HFF-Myc (cell line): ENCODE measurements around the gene CACTIN.

Experiments used
- DNase-seq: peaks from one replicate; pipeline ENCODE4 v3.0.0-alpha.2; 2011; ENCODE audit warnings: low read depth; ENCODE audit errors: extremely low read depth
- H3K4me3 ChIP-seq: replicated peaks from 2 replicates; pipeline ENCODE4 v1.5.1; 2011; ENCODE audit warnings: low read depth, mild to moderate bottlenecking, control low read depth, low read length
- CTCF ChIP-seq: IDR thresholded peaks from 2 replicates; pipeline ENCODE4 v1.5.1; 2012; ENCODE audit warnings: mild to moderate bottlenecking, low read depth, low read length, control low read depth; ENCODE audit errors: missing control alignments

CACTIN gene

GRCh38 chr19:3612330-3612729 lies 14.3 kb downstream of the CACTIN start:
- TF ChIP-seq CTCF, result no peak
- H3K4me3 ChIP-seq, result no peak overlapping the region
- no peak for DNase-seq

GRCh38 chr19:3611841-3612240 lies 14.7 kb downstream of the CACTIN start:
- no peak overlapping the region for H3K4me3 ChIP-seq
- DNase-seq, result no peak
- TF ChIP-seq CTCF, result no peak

DNA sequence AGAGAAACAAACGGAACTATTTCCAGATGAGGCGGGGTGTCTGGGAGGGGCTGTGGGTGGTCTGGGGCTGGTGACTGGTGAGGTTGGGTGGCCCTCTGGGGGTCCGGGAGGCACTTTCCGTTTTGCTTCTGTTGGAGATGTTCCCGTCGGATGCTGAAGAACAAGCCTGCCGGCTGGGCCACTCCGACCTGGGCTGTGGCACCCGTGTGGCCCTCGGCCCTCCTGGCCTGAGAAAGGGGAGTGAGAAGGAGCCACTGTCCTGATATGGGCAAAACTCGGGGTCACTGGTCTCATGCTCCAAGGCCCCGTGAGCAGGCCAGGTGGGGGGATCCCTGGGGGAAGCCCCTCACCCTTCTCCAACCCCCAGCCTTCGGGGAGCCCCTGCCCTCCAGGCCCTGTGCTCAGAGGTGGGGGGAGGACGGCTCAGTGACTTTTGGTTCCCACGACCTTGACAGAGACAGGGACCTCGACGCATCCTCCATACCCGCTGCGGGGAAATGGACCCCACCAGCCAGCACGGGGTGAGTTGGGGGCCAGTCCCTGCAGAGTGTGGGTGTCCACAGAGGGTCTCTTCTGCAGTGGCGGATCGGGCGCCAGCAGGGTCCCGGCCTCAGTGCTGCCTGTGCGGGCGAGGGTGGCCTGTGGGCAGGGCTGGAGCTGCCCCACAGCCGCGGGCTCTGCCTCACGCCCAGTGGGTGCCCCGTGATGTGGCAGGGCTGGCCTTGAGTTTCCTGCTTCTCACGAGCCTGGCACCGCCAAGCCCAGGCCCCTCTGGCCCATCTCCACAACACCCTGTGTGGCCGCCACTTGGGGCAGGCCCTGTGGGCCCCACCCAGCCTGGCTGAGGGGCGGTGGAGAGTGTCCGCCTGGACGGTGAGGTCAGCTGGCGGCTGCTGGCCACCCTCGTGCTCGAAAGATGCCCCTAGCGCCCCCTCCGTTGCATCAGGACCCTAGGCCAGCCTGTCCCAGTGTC lies 15.6 kb downstream of the CACTIN start:
- DNase-seq, result no peak
- no peak overlapping the region for H3K4me3 ChIP-seq
- no peak for TF ChIP-seq CTCF

GRCh38 chr19:3609779-3610719 lies 16.5 kb downstream of the CACTIN start:
- no peak for TF ChIP-seq CTCF
- DNase-seq, result no peak
- no peak overlapping the region for H3K4me3 ChIP-seq

- no peak overlapping the region for H3K4me3 ChIP-seq
- TF ChIP-seq CTCF, result no peak
- no peak for DNase-seq
Measured at GRCh38 chr19:3608750-3609322, 17.8 kb downstream of the CACTIN start.

DNA sequence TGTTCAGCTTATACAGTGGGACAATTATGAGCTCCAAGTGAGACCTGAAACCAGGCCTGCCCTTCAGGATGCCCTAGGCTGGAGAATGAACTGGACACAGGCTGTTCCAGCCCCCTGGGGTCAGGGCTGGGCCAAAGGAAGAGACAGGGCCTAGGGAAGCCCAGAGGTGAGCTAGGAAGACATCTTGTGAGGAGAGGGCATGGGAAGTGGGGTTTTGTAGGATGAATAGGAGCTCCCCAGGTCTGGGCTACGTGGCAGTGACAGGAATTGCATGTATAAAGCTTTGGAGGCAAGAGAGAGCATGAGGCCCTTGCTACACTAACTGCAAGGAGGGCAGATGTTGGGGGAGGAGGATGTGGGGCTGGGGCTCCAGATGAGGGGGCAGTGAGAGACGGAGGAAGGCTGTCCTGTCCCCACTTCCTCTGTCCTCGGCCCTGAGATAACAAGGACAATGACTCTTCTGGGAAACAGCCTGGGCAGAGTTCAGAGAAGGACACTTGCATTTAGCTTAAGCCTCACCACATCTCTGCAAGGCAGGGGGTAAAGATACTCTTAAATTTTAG lies 18.4 kb downstream of the CACTIN start:
- DNase-seq, result no peak
- no peak for TF ChIP-seq CTCF
- H3K4me3 ChIP-seq, result no peak overlapping the region
